Left lung (tissue), 10 donors: Measurements from ENCODE around the gene RHO. TPM values are rescaled to one million over a fixed set of nuclear protein-coding genes. Genes with fewer than 3 reads are reported as not detected.
"Not testable (repeated sequence)": the region's sequence is repeated elsewhere in the genome, so short reads cannot be mapped to it uniquely, and the experiment has no call there.

Experiments used
- ATAC-seq: fragments of 200-7000 bp; cut with Tn5 transposase; one replicate; pipeline ENCODE4 v1.9.1; 2020; ENCODE audit warnings: moderate library complexity
- DNase-seq, 4 donors: peaks; one replicate each; pipeline ENCODE4 v3.0.0-alpha.2; 2013 to 2020
- H3K27ac ChIP-seq, 2 donors: fragments of 200-600 bp; sonication (generic) in 1 of 2; one replicate each; pipeline versions ENCODE4 v1.5.0 to v1.8.0; 2020 to 2021
- H3K27me3 ChIP-seq, 2 donors: fragments of 200-600 bp; sonication (generic) in 1 of 2; one replicate each; pipeline versions ENCODE4 v1.5.0 to v1.8.0; 2020 to 2021
- H3K36me3 ChIP-seq, 2 donors: fragments of 200-600 bp; sonication (generic) in 1 of 2; one replicate each; pipeline versions ENCODE4 v1.5.0 to v1.8.0; 2020 to 2021
- H3K4me1 ChIP-seq, 2 donors: fragments of 200-600 bp; one replicate each; pipeline ENCODE4 v1.8.0; 2021
- H3K4me3 ChIP-seq, 2 donors: fragments of 200-600 bp; sonication (generic) in 1 of 2; one replicate each; pipeline versions ENCODE4 v1.5.0 to v1.8.0; 2020 to 2021; ENCODE audit warnings: mild to moderate bottlenecking in 1 of 2
- H3K9me3 ChIP-seq, 2 donors: fragments of 200-600 bp; sonication (generic) in 1 of 2; one replicate each; pipeline versions ENCODE4 v1.5.0 to v1.8.0; 2020 to 2021
- CTCF ChIP-seq, 2 donors: fragments of 200-600 bp; sonication (generic) in 1 of 2; IDR thresholded peaks; one replicate each; pipeline versions ENCODE4 v1.5.0 to v1.8.0; 2021; ENCODE audit warnings: antibody characterized with exemption in 2 of 2
- intact Hi-C, 2 donors: fragments of 100-400 bp; cut with DNase I; formaldehyde crosslinking; loops; one replicate each; pipeline versions ENCODE4 v1.11.2 to v1.14.2; 2022
- polyA plus RNA-seq, 6 donors: library from polyadenylated mRNA; unstranded; fragments of 120-200 nt; gene quantifications; one replicate each; pipeline ENCODE4 v1.2.1, GENCODE V29; 2013; ENCODE audit not compliant: insufficient read length in 6 of 6
- total RNA-seq, 2 donors: library from RNA; stranded (reverse); fragmentation: NEBNext Ultra II Directional; extraction: Animal tissue kit (Norgen Biotek cat#: 25700); gene quantifications; one replicate each; pipeline ENCODE4 v1.2.1, GENCODE V29; 2021
- donor health status: DM: no; HTN: yes; CAD: no.
- donor health status: DM: no; HTN: no; CAD: no.

RHO gene
- total and polyA plus RNA-seq, 8 donors, result 0.08 to 0.17 (median 0.09) TPM; not detected in 2

- no peak overlapping the region for H3K27ac ChIP-seq
- H3K36me3 ChIP-seq, result no peaks in the 10 kb centered on the region
- no peak for TF ChIP-seq CTCF (IDR thresholded peaks at IDR 0.05)
- H3K4me3 ChIP-seq, result no peak overlapping the region
- intact Hi-C loops, result no loop called here
- DNase-seq (peak in 1 of 4 donors; percentile 39), ATAC-seq (no peak)
- H3K9me3 ChIP-seq, result no peaks in the 10 kb centered on the region
- no peaks in the 10 kb centered on the region for H3K27me3 ChIP-seq
- no peaks in the 10 kb centered on the region for H3K4me1 ChIP-seq
These were observed 15.6 kb downstream of the RHO start for GRCh38 chr3:129543999-129544398.

DNA sequence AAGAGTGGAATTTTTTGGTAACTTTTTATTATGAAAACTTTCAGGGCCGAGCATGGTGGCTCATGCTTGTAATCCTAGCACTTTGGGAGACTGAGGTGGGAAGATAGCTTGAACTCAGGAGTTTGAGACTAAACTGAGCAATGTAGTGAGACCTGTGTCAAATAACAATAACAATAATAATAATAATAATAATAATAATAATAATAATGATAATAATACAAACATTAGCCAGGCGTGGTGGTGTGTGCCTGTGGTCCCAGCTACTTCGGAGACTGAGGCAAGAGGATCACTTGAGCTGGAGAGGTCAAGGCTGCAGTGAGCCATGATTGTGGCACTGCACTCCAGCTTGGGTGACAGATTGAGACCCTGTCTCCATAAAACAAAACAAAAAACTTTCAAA lies 17.5 kb downstream of the RHO start:
- ATAC-seq, H3K36me3 ChIP-seq, DNase-seq, H3K4me3 ChIP-seq, H3K27me3 ChIP-seq, H3K9me3 ChIP-seq, H3K27ac ChIP-seq, intact Hi-C loops, H3K4me1 ChIP-seq: not testable (repeated sequence)

DNA sequence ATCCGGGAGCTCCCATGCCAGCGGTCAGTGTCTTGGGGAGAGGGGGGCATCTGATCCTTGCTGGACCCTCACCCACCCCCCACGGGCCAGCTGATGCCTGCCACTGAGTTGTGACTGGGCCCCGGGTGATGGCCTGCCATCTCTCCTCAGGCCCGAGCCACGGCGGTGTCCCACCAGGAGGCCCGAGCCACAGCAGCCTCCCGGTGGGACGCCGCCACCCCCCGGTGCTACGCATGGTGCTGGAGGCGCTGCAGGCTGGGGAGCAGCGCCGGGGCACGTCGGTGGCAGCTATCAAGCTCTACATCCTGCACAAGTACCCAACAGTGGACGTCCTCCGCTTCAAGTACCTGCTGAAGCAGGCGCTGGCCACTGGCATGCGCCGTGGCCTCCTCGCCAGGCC lies 18.8 kb downstream of the RHO start:
- no peaks in the 10 kb centered on the region for H3K36me3 ChIP-seq
- DNase-seq (peak in 1 of 4 donors; percentile 67), ATAC-seq (no peak)
- H3K4me3 ChIP-seq, result no peak overlapping the region
- no peaks in the 10 kb centered on the region for H3K4me1 ChIP-seq
- H3K9me3 ChIP-seq, result no peaks in the 10 kb centered on the region
- H3K27me3 ChIP-seq, result no peaks in the 10 kb centered on the region
- TF ChIP-seq CTCF (IDR thresholded peaks at IDR 0.05), result no peak
- intact Hi-C loops, result no loop called here
- H3K27ac ChIP-seq, result no peak overlapping the region

DNA sequence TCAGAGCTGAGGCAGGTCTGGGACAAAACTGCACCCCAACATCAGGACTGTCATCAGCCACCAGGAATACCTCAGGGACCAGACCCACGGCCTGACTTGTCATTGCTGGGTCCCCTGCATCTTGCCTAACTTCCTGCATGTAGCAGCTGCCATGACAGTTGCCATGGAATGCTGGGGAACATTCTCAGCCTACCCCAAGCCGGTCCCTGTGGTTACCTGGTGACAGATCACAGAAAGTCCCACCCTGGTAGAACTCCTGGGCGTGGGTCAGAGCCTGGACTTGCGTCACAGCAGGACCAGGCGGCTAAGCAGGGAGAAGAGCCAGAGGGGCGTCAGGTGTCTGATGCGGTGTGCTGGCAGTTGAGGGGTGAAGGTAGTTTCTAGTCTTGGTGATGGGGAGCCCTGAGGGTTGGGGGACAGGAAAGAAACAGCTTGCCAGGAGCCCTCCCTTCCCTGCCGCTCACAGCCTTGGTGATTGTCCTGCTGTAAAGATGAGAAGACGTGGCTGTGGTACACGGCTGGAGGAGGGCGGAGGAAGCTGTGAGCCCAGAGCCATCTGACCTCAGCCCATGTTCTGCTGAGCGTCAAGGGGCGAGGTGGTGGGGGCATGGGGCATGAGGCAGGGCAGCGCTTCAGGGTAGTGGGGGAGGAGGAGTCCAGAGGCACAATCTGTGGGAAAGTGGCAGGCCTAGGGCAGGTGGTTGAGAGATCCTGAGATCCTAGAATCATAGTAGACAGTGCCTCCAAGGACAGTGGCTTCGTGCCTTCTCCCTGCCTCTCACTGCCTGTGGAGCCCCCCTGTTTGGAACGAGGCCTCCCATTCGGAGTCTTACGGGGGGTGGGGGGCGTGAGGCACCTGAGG lies 19.9 kb downstream of the RHO start:
- Histone ChIP-seq H3K27ac (no peak overlapping the region), H3K9me3 (no peaks in the 10 kb centered on the region), H3K4me3 (no peak overlapping the region), H3K36me3 (no peaks in the 10 kb centered on the region), H3K27me3 (no peaks in the 10 kb centered on the region), H3K4me1 (peaks cover 0 to under 1% of the 10 kb centered on the region in 2 donors)
- TF ChIP-seq CTCF (IDR thresholded peaks at IDR 0.05), result no peak
- ATAC-seq, result no peak
- intact Hi-C loops, result no loop called here
- peak in 1 of 4 donors; percentile 39 for DNase-seq

DNA sequence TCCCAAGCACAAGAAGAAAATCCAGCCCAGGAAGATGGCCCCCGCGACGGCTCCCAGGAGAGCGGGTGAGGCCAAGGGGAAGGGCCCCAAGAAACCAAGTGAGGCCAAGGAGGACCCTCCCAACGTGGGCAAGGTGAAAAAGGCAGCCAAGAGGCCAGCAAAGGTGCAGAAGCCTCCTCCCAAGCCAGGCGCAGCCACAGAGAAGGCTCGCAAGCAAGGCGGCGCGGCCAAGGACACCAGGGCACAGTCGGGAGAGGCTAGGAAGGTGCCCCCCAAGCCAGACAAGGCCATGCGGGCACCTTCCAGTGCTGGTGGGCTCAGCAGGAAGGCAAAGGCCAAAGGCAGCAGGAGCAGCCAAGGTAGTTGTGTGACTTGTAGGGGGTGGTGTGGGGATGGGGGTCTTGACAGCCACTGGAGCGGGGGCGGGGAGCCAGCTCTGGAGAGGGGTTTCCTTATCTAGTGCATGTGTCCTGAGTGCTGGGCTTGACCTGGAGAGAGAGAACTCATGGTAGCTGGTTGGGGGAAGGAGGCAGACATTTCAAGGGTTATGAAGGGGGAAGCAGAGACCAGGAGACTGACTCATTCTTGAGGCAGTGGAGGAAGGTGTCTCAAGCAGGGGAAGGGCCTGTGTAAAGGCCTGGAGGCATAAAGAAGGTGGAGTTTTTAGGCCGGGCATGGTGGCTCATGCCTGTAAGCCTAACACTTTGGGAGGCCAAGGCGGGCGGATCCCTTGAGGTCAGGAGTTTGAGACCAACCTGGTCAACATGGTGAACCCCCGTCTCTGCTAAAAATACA lies 20.8 kb downstream of the RHO start:
- intact Hi-C loops, result no loop called here

More for the DNA sequence above, 20.8 kb downstream of the RHO start:
- no peak overlapping the region for H3K4me3 ChIP-seq
- H3K9me3 ChIP-seq, result no peaks in the 10 kb centered on the region
- H3K27me3 ChIP-seq, result no peaks in the 10 kb centered on the region
- peak; percentile 48 for ATAC-seq
- H3K4me1 ChIP-seq, result peaks cover 0 to 9% of the 10 kb centered on the region in 2 donors
- no peak overlapping the region for H3K27ac ChIP-seq
- peak in 1 of 4 donors; percentile 60 for DNase-seq
- no peaks in the 10 kb centered on the region for H3K36me3 ChIP-seq
- no peak for TF ChIP-seq CTCF (IDR thresholded peaks at IDR 0.05)
